ENCODE data around the gene SGK2. TPM values are rescaled to one million over a fixed set of nuclear protein-coding genes. Genes with fewer than 3 reads are reported as not detected.
A peak's percentile ranks its signal among the peaks of the same experiment; 100 is the strongest.

SGK2 gene
- total RNA-seq, 1 experiment from 2014 or later, result not detected

DNA sequence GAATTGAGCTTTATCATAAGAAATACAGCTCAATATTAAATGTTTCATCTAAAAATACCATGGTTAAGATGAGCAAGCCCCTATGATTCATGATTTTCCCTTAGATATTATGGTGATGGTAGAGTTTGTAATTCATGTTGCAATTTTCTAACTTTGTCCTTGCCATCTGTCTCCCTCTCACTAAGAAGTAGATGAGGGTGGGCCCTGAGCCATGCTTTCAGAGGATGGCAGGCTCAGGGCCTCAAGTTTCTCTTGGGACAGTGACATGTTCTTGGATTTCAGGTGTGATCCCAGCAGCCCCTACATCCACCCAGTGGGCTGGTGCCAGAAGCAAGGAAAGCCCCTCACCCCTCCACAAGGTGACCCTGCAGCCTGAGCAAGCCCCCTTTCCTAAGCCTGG, 25.8 kb upstream of the SGK2 start:
- Histone ChIP-seq H3K27ac (ENCODE audit: low read length) (no peak overlapping the region), H3K9me2 (replicated peaks; ENCODE audit: insufficient read depth, low read length) (no peaks in the 10 kb centered on the region), H3K36me3 (ENCODE audit: insufficient read depth, low read length) (no peaks in the 10 kb centered on the region), H3K4me1 (ENCODE audit: low read length) (no peaks in the 10 kb centered on the region), H4K20me1 (ENCODE audit: insufficient read depth, low read depth, low read length) (no peaks in the 10 kb centered on the region), H3K9ac (ENCODE audit: low read length) (no peak overlapping the region), H3K27me3 (ENCODE audit: low read length) (no peaks in the 10 kb centered on the region), H3K79me2 (ENCODE audit: low read length) (no peaks in the 10 kb centered on the region), H3K4me3 (ENCODE audit: low read length) (no peak overlapping the region), H3K4me2 (ENCODE audit: low read depth, low read length, poor library complexity, severe bottlenecking) (no peak overlapping the region), H2AFZ (ENCODE audit: low read length) (no peak overlapping the region), H3K9me3 (ENCODE audit: low read length) (no peaks in the 10 kb centered on the region)
- no peak for DNase-seq

DNA sequence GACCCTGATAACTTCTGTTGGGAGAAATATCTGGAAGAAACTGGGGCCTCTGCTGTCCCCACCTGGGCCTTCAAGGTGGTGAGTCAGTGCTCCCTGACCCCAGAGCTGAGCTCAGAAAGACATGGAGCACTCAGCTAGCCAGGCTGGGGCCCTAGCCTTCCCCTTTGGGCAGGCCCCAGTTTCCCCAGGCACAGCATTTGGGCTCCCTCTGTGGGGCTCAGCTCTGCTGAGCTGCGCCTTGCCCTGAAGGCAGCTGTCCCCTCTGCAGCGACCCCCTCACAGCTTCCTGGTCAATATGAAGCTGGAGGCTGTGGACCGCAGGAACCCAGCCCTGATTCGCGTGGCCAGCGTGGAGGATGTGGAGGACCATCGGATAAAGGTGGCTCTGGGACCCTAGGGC, 24.8 kb upstream of the SGK2 start:
- H3K9me2 ChIP-seq (replicated peaks; ENCODE audit: insufficient read depth, low read length), result no peaks in the 10 kb centered on the region
- no peaks in the 10 kb centered on the region for H3K27me3 ChIP-seq (ENCODE audit: low read length)
- no peak overlapping the region for H3K27ac ChIP-seq (ENCODE audit: low read length)
- no peak overlapping the region for H3K4me3 ChIP-seq (ENCODE audit: low read length)
- DNase-seq, result no peak
- H3K4me2 ChIP-seq (ENCODE audit: low read depth, low read length, poor library complexity, severe bottlenecking), result no peak overlapping the region
- H3K9ac ChIP-seq (ENCODE audit: low read length), result no peak overlapping the region
- no peaks in the 10 kb centered on the region for H3K79me2 ChIP-seq (ENCODE audit: low read length)
- H3K36me3 ChIP-seq (ENCODE audit: insufficient read depth, low read length), result no peaks in the 10 kb centered on the region
- H3K9me3 ChIP-seq (ENCODE audit: low read length), result no peaks in the 10 kb centered on the region
- H2AFZ ChIP-seq (ENCODE audit: low read length), result no peak overlapping the region
- no peaks in the 10 kb centered on the region for H4K20me1 ChIP-seq (ENCODE audit: insufficient read depth, low read depth, low read length)
- no peaks in the 10 kb centered on the region for H3K4me1 ChIP-seq (ENCODE audit: low read length)

DNA sequence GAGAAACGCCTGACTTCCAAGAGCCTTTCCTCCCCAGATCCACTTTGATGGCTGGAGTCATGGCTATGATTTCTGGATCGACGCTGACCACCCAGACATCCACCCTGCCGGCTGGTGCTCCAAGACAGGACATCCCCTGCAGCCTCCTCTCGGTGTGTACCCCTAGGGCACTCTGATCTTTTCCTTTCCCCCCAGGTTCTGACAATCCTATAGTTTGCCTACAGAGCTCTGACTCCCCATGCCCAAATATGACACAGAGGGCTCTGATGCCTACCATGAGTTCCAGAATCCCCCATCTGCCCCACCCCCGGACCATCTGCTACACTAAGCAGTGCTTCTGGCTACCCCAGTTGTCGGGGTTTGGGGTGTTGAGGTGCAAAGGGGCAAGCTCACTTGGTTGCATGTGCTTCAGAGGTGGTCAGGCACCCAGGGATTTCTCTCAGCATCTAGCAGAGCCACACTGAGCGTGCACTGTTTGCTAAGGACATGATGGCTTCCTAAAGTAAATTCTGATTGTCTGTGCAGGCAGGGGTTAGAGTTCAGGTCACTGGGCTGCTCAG, 24.0 kb upstream of the SGK2 start:
- DNase-seq, result no peak
- no peaks in the 10 kb centered on the region for H3K4me1 ChIP-seq (ENCODE audit: low read length)
- no peaks in the 10 kb centered on the region for H3K9me3 ChIP-seq (ENCODE audit: low read length)
- no peaks in the 10 kb centered on the region for H3K36me3 ChIP-seq (ENCODE audit: insufficient read depth, low read length)
- H3K4me2 ChIP-seq (ENCODE audit: low read depth, low read length, poor library complexity, severe bottlenecking), result no peak overlapping the region
- no peak overlapping the region for H3K27ac ChIP-seq (ENCODE audit: low read length)
- H4K20me1 ChIP-seq (ENCODE audit: insufficient read depth, low read depth, low read length), result no peaks in the 10 kb centered on the region
- no peak overlapping the region for H3K9ac ChIP-seq (ENCODE audit: low read length)
- no peaks in the 10 kb centered on the region for H3K79me2 ChIP-seq (ENCODE audit: low read length)
- no peak overlapping the region for H3K4me3 ChIP-seq (ENCODE audit: low read length)
- H2AFZ ChIP-seq (ENCODE audit: low read length), result no peak overlapping the region
- no peaks in the 10 kb centered on the region for H3K27me3 ChIP-seq (ENCODE audit: low read length)
- no peaks in the 10 kb centered on the region for H3K9me2 ChIP-seq (replicated peaks; ENCODE audit: insufficient read depth, low read length)

DNA sequence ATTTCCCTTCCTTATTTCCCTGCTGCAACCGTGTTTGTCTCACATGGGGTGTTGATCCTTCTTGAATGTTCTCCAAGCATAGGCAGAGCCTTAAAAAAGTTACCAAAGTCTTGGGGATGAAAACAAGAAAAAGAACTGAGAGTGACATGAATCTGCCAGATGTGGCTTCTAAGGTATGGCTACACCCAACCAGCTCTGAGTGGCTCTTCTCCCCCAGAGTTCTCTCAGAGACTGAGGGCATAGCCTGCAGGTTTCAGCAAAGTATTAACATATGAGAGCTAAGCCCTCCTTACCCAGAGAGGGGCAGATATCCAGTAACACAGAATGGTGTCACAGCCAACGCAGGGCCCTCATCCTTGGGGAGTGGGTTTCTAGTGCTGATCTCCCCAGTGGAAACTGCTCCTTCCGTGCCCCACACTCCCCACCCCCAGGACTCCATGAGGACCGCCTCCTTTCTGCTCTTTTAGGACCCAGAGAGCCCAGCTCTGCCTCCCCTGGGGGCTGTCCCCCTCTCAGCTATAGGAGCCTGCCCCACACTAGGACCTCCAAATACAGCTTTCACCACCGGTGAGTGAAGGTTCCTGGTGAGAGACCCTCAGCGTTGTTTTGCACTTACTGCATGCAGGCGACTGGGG, 23.3 kb upstream of the SGK2 start:
- Histone ChIP-seq H3K79me2 (ENCODE audit: low read length) (no peaks in the 10 kb centered on the region), H3K27me3 (ENCODE audit: low read length) (no peaks in the 10 kb centered on the region), H3K9ac (ENCODE audit: low read length) (no peak overlapping the region), H3K4me3 (ENCODE audit: low read length) (no peak overlapping the region), H3K27ac (ENCODE audit: low read length) (no peak overlapping the region), H4K20me1 (ENCODE audit: insufficient read depth, low read depth, low read length) (no peaks in the 10 kb centered on the region), H2AFZ (ENCODE audit: low read length) (no peak overlapping the region), H3K9me3 (ENCODE audit: low read length) (no peaks in the 10 kb centered on the region), H3K4me1 (ENCODE audit: low read length) (no peaks in the 10 kb centered on the region), H3K9me2 (replicated peaks; ENCODE audit: insufficient read depth, low read length) (no peaks in the 10 kb centered on the region), H3K4me2 (ENCODE audit: low read depth, low read length, poor library complexity, severe bottlenecking) (no peak overlapping the region), H3K36me3 (ENCODE audit: insufficient read depth, low read length) (no peaks in the 10 kb centered on the region)
- no peak for DNase-seq

DNA sequence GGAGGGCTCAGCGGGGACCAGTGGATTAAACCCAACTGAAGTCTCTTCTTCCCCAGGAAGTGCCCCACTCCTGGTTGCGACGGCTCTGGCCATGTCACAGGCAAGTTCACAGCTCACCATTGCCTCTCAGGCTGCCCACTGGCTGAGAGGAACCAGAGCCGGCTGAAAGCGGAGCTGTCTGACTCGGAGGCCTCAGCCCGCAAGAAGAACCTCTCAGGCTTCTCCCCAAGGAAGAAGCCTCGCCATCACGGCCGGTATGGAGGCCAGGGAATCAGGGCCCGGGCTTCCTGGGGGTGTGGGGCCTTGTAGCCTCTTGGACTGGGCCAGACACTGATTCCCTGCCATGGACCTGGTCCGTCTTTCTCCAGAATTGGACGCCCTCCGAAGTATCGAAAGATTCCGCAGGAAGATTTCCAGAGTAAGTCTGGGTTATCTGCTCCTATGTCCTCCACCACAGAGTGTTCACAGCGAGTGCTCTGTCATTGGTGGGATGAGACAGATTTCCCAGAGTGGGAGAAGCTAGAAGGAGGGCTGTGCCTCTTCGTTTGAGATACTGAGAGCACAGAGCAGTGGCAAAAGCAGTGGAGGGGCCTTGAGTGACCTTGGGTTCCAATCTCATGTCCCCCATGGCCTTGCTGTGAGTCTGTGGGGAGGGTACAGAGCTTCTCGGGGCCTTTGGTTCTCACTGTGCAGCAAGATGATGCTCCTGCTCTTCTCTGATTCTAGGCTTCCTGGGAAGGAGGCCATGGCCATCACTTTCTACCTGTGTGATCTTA, 22.6 kb upstream of the SGK2 start:
- Histone ChIP-seq H3K27ac (ENCODE audit: low read length) (no peak overlapping the region), H2AFZ (ENCODE audit: low read length) (no peak overlapping the region), H3K4me2 (ENCODE audit: low read depth, low read length, poor library complexity, severe bottlenecking) (no peak overlapping the region), H3K9me3 (ENCODE audit: low read length) (no peaks in the 10 kb centered on the region), H3K79me2 (ENCODE audit: low read length) (no peaks in the 10 kb centered on the region), H3K9ac (ENCODE audit: low read length) (no peak overlapping the region), H3K27me3 (ENCODE audit: low read length) (no peaks in the 10 kb centered on the region), H3K4me1 (ENCODE audit: low read length) (no peaks in the 10 kb centered on the region), H3K4me3 (ENCODE audit: low read length) (no peak overlapping the region), H3K36me3 (ENCODE audit: insufficient read depth, low read length) (no peaks in the 10 kb centered on the region), H3K9me2 (replicated peaks; ENCODE audit: insufficient read depth, low read length) (no peaks in the 10 kb centered on the region), H4K20me1 (ENCODE audit: insufficient read depth, low read depth, low read length) (no peaks in the 10 kb centered on the region)
- DNase-seq, result no peak

DNA sequence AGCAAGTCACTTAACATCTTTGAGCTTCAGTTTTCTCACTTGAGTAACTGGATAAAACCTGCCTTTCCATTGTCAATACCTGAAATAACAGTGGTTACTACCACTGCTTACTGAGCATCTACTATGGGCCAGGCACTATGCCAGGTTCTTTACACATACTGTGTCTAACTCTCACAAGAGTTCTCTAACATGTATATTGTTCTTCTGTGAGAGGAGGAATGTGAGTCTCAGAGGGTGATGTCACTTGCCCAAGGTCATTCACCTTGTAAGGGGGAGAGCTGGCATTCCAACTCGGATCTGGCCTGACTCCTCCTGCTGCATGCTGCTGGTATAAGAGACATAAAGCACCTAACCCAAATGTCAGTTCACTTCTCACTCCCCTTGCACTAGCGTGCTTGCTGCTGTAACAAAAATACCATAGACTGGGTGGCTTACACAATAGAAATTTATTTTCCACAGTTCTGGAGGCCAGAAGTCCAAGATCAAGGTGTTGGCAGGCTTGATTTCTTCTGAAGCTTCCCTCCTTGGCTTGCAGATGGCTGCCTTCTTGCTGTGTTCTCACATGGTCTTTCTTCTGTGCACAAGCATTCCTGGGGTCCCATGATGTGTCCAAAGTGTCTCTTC, 21.9 kb upstream of the SGK2 start:
- no peak for DNase-seq
- H3K79me2 ChIP-seq (ENCODE audit: low read length), result no peaks in the 10 kb centered on the region
- H3K4me3 ChIP-seq (ENCODE audit: low read length), result no peak overlapping the region
- no peaks in the 10 kb centered on the region for H4K20me1 ChIP-seq (ENCODE audit: insufficient read depth, low read depth, low read length)
- no peak overlapping the region for H3K4me2 ChIP-seq (ENCODE audit: low read depth, low read length, poor library complexity, severe bottlenecking)
- H3K36me3 ChIP-seq (ENCODE audit: insufficient read depth, low read length), result no peaks in the 10 kb centered on the region
- H2AFZ ChIP-seq (ENCODE audit: low read length), result no peak overlapping the region
- H3K9me3 ChIP-seq (ENCODE audit: low read length), result no peaks in the 10 kb centered on the region
- no peaks in the 10 kb centered on the region for H3K27me3 ChIP-seq (ENCODE audit: low read length)
- H3K9ac ChIP-seq (ENCODE audit: low read length), result no peak overlapping the region
- H3K4me1 ChIP-seq (ENCODE audit: low read length), result no peaks in the 10 kb centered on the region
- no peak overlapping the region for H3K27ac ChIP-seq (ENCODE audit: low read length)
- H3K9me2 ChIP-seq (replicated peaks; ENCODE audit: insufficient read depth, low read length), result no peaks in the 10 kb centered on the region

DNA sequence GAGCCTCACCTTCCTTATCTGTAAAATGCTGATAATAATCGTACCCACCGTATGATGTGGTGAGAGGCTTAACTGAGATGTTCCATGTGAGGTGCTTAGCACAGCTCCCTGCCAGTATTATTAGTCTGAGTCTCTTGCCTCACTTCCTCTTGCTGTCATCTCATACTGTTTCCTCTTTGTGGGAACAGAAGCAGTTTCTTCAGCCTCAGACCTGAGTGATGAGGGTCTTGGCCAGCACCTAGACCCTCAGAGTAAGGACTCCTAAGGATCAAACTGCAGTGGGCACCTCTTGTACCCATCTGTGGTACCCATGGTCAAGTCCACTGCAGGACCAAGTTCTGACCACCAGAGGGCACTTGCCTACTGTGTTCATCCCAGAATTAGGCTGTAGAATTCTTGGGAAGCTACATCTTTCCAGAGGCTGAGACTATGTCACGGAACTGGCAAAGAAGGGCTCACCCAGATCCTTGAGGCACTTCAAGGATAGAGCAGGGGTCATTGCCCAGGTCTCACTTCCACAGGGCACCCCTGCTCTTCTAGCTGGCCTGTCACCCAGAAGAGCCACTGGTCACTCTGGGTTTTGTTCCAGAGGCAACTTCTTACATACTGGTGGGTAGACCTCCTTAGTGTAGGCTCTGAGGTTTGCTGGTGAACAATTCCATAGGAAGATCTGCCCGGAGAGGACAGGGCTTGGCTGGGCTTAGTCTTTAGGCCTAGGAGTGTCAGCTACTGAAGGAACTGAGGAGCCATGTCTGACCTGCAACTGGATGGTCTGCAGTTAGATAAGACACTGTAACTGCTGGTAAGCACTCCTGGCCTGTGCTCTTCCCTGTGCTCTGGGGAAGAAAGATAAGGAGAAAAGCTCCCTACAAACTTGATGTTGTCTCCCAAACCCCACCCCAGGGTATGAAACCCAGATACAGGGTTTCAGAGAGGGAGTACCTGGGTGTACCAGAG, 20.6 kb upstream of the SGK2 start:
- Histone ChIP-seq H4K20me1 (ENCODE audit: insufficient read depth, low read depth, low read length) (no peaks in the 10 kb centered on the region), H3K27ac (ENCODE audit: low read length) (no peak overlapping the region), H3K9me3 (ENCODE audit: low read length) (no peaks in the 10 kb centered on the region), H3K9ac (ENCODE audit: low read length) (no peak overlapping the region), H3K4me1 (ENCODE audit: low read length) (no peaks in the 10 kb centered on the region), H2AFZ (ENCODE audit: low read length) (no peak overlapping the region), H3K9me2 (replicated peaks; ENCODE audit: insufficient read depth, low read length) (no peaks in the 10 kb centered on the region), H3K79me2 (ENCODE audit: low read length) (no peaks in the 10 kb centered on the region), H3K4me3 (ENCODE audit: low read length) (no peak overlapping the region), H3K27me3 (ENCODE audit: low read length) (no peaks in the 10 kb centered on the region), H3K36me3 (ENCODE audit: insufficient read depth, low read length) (no peaks in the 10 kb centered on the region), H3K4me2 (ENCODE audit: low read depth, low read length, poor library complexity, severe bottlenecking) (no peak overlapping the region)
- DNase-seq, result peak; percentile 71

Data from Karpas-422 (cell line).